HepG2 (cell line): ENCODE measurements around the gene METTL26. TPM values are rescaled to one million over a fixed set of nuclear protein-coding genes. Genes with fewer than 3 reads are reported as not detected.

ENCODE experiments used
- ATAD3A ChIP-seq: sonication (generic); formaldehyde crosslinking; IDR thresholded peaks from 2 replicates; pipeline ENCODE4 v1.4.0; 2020; ENCODE audit warnings: missing genetic modification reagents
- CEBPG ChIP-seq: IDR thresholded peaks from 2 replicates; pipeline ENCODE4 v1.6.1; 2016
- EHMT2 ChIP-seq: fragments of 200-600 bp; sonication (generic); IDR thresholded peaks from 2 replicates; pipeline ENCODE4 v1.7.0; 2017; ENCODE audit warnings: antibody characterized with exemption, low read depth, low read length, borderline replicate concordance
- FOXO4 ChIP-seq: sonication (generic); formaldehyde crosslinking; conservative IDR thresholded peaks from 2 replicates; pipeline ENCODE4 v1.8.1; 2023; ENCODE audit warnings: missing genetic modification reagents
- GFI1 ChIP-seq: sonication (generic); formaldehyde crosslinking; IDR thresholded peaks from 2 replicates; pipeline ENCODE4 v1.5.0; 2020; ENCODE audit warnings: missing genetic modification reagents, mild to moderate bottlenecking, borderline replicate concordance
- GMEB1 ChIP-seq: sonication (generic); formaldehyde crosslinking; IDR thresholded peaks from 2 replicates; pipeline ENCODE4 v1.5.1; 2020; ENCODE audit warnings: missing genetic modification reagents, mild to moderate bottlenecking, borderline replicate concordance
- IRF9 ChIP-seq: sonication (generic); formaldehyde crosslinking; IDR thresholded peaks from 2 replicates; pipeline ENCODE4 v1.8.0; 2022; ENCODE audit warnings: missing genetic modification reagents, mild to moderate bottlenecking, borderline replicate concordance
- JARID2 ChIP-seq: sonication (generic); formaldehyde crosslinking; IDR thresholded peaks from 2 replicates; pipeline ENCODE4 v1.8.1; 2023; ENCODE audit warnings: missing genetic modification reagents, inconsistent platforms; ENCODE audit not compliant: insufficient replicate concordance
- LCORL ChIP-seq, 2 experiments: fragments of 450-650 bp in 1 of 2; sonication (generic) in 1 of 2; formaldehyde crosslinking in 1 of 2; IDR thresholded peaks; 2 replicates each; pipeline versions ENCODE4 v1.5.0 to v1.6.1; 2017 to 2020; ENCODE audit warnings: antibody characterized with exemption in 1 of 2, missing genetic modification reagents in 1 of 2
- MAFF ChIP-seq: IDR thresholded peaks from 2 replicates; pipeline ENCODE4 v1.6.1; 2011; ENCODE audit warnings: low read depth, low read length, improper control_type of control experiment
- MEIS2 ChIP-seq: sonication (generic); formaldehyde crosslinking; IDR thresholded peaks from 2 replicates; pipeline ENCODE4 v1.9.0; 2021; ENCODE audit warnings: mild to moderate bottlenecking, missing genetic modification reagents
- PHF20 ChIP-seq: sonication (generic); formaldehyde crosslinking; IDR thresholded peaks from 2 replicates; pipeline ENCODE4 v1.5.0; 2020; ENCODE audit warnings: mild to moderate bottlenecking, missing genetic modification reagents
- RFXANK ChIP-seq: IDR thresholded peaks from 2 replicates; pipeline ENCODE4 v1.6.1; 2016
- SIN3A ChIP-seq: IDR thresholded peaks from 2 replicates; pipeline ENCODE4 v1.6.1; 2011; ENCODE audit warnings: low read depth, mild to moderate bottlenecking, control low read depth, low read length, borderline replicate concordance
- SP140L ChIP-seq: sonication (generic); formaldehyde crosslinking; IDR thresholded peaks from 2 replicates; pipeline ENCODE4 v1.4.0; 2020; ENCODE audit warnings: missing genetic modification reagents, borderline replicate concordance
- U2AF2 ChIP-seq: fragments of 200-400 bp; formaldehyde crosslinking; IDR thresholded peaks from 2 replicates; pipeline ENCODE4 v1.6.1; 2017; ENCODE audit warnings: low read depth, mild to moderate bottlenecking, low read length
- ZNF205 ChIP-seq: IDR thresholded peaks from 2 replicates; pipeline ENCODE4 v1.6.1; 2018; ENCODE audit warnings: missing biosample characterization, missing genetic modification reagents
- ZNF33A ChIP-seq: sonication (generic); formaldehyde crosslinking; IDR thresholded peaks from 2 replicates; pipeline ENCODE4 v1.5.1; 2020; ENCODE audit warnings: missing genetic modification reagents, mild to moderate bottlenecking, moderate library complexity, borderline replicate concordance
- ZNF607 ChIP-seq: sonication (generic); formaldehyde crosslinking; IDR thresholded peaks from 2 replicates; pipeline ENCODE4 v1.5.1; 2020; ENCODE audit warnings: missing genetic modification reagents, mild to moderate bottlenecking, borderline replicate concordance
- ZNF878 ChIP-seq: sonication (generic); formaldehyde crosslinking; IDR thresholded peaks from 2 replicates; pipeline ENCODE4 v1.8.1; 2023; ENCODE audit warnings: mild to moderate bottlenecking, missing genetic modification reagents, moderate library complexity
- ZZZ3 ChIP-seq: sonication (generic); formaldehyde crosslinking; IDR thresholded peaks from 2 replicates; pipeline ENCODE4 v1.4.0; 2020; ENCODE audit warnings: missing genetic modification reagents, mild to moderate bottlenecking, borderline replicate concordance
- polyA plus RNA-seq, 8 experiments: library from polyadenylated mRNA; depleted of rRNA in 3 of 8; stranded (reverse) in 7 of 8; unstranded in 1 of 8; fragments of >200 nt; fragmentation: Illumina TruSeq in 4 of 8; extraction: Trizol in 4 of 8; gene quantifications; 2 replicates each; pipeline versions ENCODE4 v1.2.1 to v1.2.3, GENCODE V29; 2011 to 2016; ENCODE audit warnings: low read depth in 4 of 8, missing spikeins in 1 of 8, mixed read lengths in 1 of 8; ENCODE audit not compliant: insufficient read depth in 1 of 8
- total RNA-seq, 5 experiments: library from RNA; depleted of rRNA; stranded (reverse); fragments of >200 nt; fragmentation: Illumina TruSeq; extraction: Trizol; gene quantifications; 2 replicates each; pipeline ENCODE4 v1.2.3, GENCODE V29; 2016; ENCODE audit warnings: low read depth in 1 of 5
- TF ChIP-seq, protein P1 (sequence below): sonication (generic); formaldehyde crosslinking; IDR thresholded peaks from 2 replicates; pipeline ENCODE4 v1.4.0; 2020; ENCODE audit warnings: low read depth, missing genetic modification reagents

METTL26 gene
- total and polyA plus RNA-seq, 2 of the 13 experiments (the other 11 are each of a cell fraction or from before 2014, with no cell fraction given) = 65.5 to 70.1 TPM

- TF ChIP-seq EHMT2 (no peak), U2AF2 (no peak), ZZZ3 (CRISPR knock-in tag) (no peak), ZNF33A (CRISPR knock-in tag) (no peak), MEIS2 (no peak), FOXO4 (no peak), PHF20 (CRISPR knock-in tag) (no peak), MAFF (no peak), SP140L (CRISPR knock-in tag) (no peak), ZNF205 (CRISPR knock-in tag) (no peak), JARID2 (no peak), IRF9 (CRISPR knock-in tag) (no peak), ZNF878 (no peak), ATAD3A (CRISPR knock-in tag) (no peak), GFI1 (CRISPR knock-in tag) (no peak), GMEB1 (CRISPR knock-in tag) (no peak), SIN3A (peak; percentile 13; the same call in 1 of the 2 replicates), RFXANK (no peak), ZNF607 (CRISPR knock-in tag) (no peak), CEBPG (CRISPR knock-in tag) (peak; percentile 82), LCORL (IDR thresholded peaks at IDR 0.05) (no peak), LCORL (CRISPR knock-in tag; IDR thresholded peaks at IDR 0.05) (peak; percentile 38; the same call in 1 of the 2 replicates)
- TF ChIP-seq, protein P1, sequence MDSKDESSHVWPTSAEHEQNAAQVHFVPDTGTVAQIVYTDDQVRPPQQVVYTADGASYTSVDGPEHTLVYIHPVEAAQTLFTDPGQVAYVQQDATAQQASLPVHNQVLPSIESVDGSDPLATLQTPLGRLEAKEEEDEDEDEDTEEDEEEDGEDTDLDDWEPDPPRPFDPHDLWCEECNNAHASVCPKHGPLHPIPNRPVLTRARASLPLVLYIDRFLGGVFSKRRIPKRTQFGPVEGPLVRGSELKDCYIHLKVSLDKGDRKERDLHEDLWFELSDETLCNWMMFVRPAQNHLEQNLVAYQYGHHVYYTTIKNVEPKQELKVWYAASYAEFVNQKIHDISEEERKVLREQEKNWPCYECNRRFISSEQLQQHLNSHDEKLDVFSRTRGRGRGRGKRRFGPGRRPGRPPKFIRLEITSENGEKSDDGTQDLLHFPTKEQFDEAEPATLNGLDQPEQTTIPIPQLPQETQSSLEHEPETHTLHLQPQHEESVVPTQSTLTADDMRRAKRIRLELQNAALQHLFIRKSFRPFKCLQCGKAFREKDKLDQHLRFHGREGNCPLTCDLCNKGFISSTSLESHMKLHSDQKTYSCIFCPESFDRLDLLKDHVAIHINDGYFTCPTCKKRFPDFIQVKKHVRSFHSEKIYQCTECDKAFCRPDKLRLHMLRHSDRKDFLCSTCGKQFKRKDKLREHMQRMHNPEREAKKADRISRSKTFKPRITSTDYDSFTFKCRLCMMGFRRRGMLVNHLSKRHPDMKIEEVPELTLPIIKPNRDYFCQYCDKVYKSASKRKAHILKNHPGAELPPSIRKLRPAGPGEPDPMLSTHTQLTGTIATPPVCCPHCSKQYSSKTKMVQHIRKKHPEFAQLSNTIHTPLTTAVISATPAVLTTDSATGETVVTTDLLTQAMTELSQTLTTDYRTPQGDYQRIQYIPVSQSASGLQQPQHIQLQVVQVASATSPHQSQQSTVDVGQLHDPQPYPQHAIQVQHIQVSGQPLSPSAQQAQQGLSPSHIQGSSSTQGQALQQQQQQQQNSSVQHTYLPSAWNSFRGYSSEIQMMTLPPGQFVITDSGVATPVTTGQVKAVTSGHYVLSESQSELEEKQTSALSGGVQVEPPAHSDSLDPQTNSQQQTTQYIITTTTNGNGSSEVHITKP (CRISPR knock-in tag) = no peak
These were observed 10.0 kb upstream of the METTL26 start (continued) for GRCh38 chr16:645852-646678.
